ENCODE results near the gene IMMT.

GRCh38 chr2:86237172-86237571, 41.9 kb upstream of the IMMT start:
- TF ChIP-seq CTCF (IDR thresholded peaks at IDR 0.05; ENCODE audit: borderline replicate concordance, extremely low read depth, low read length, poor library complexity, severe bottlenecking) (no peak), EZH2 (IDR thresholded peaks at IDR 0.05; ENCODE audit: borderline replicate concordance, low read depth, low read length, severe bottlenecking) (no peak)

Measured in DND-41 (cell line).